Calu3 (cell line): ENCODE measurements around the gene CDH13. TPM values are rescaled to one million over a fixed set of nuclear protein-coding genes. Genes with fewer than 3 reads are reported as not detected.

Source experiments
- BruUV-seq: library from RNA; stranded (reverse); fragments of 400-500 nt; replicated peaks from 2 replicates; lab custom pipeline; 2021; lab: Mats Ljungman, UMichigan
- CTCF ChIA-PET: fragments of 300-600 bp; sonication (Branson Sonifier 250); formaldehyde crosslinking; loops from one replicate; lab custom pipeline; 2022; ENCODE audit warnings: antibody characterized with exemption; lab: Charles Lee
- DNase-seq: peaks from one replicate; pipeline ENCODE4 v3.0.0; 2022
- H3K27ac Mint-ChIP-seq: one replicate; pipeline ENCODE4 v1.8.0; 2022; ENCODE audit warnings: mixed read lengths; ENCODE audit not compliant: unreplicated experiment
- H3K27me3 Mint-ChIP-seq: one replicate; pipeline ENCODE4 v1.8.0; 2022; ENCODE audit warnings: mixed read lengths; ENCODE audit not compliant: unreplicated experiment
- H3K36me3 Mint-ChIP-seq: one replicate; pipeline ENCODE4 v1.8.0; 2022; ENCODE audit warnings: mild to moderate bottlenecking, moderate library complexity, mixed read lengths; ENCODE audit not compliant: insufficient read depth, unreplicated experiment
- H3K4me1 Mint-ChIP-seq: one replicate; pipeline ENCODE4 v1.8.0; 2022; ENCODE audit warnings: mild to moderate bottlenecking, low read depth, mixed read lengths; ENCODE audit not compliant: unreplicated experiment
- H3K4me3 Mint-ChIP-seq: one replicate; pipeline ENCODE4 v1.8.0; 2022; ENCODE audit warnings: mild to moderate bottlenecking, low read depth, moderate library complexity, mixed read lengths; ENCODE audit not compliant: unreplicated experiment
- H3K9me3 Mint-ChIP-seq: one replicate; pipeline ENCODE4 v1.8.0; 2022; ENCODE audit warnings: low read depth, mixed read lengths; ENCODE audit not compliant: unreplicated experiment
- intact Hi-C: fragments of 100-400 bp; cut with micrococcal nuclease; formaldehyde crosslinking; loops from one replicate; pipeline ENCODE4 v1.10.0; 2022; ENCODE audit not compliant: unreplicated experiment
- total RNA-seq: library from RNA; stranded (reverse); gene quantifications from 2 replicates; pipeline ENCODE4 v1.2.3, GENCODE V29; 2022
- TF ChIP-seq, protein P1 (sequence below): fragments of 200-600 bp; IDR thresholded peaks from one replicate; pipeline ENCODE4 v1.8.0; 2022; ENCODE audit warnings: antibody characterized with exemption; ENCODE audit not compliant: unreplicated experiment

CDH13 gene
- total RNA-seq, 1 experiment from 2014 or later = not detected

DNA sequence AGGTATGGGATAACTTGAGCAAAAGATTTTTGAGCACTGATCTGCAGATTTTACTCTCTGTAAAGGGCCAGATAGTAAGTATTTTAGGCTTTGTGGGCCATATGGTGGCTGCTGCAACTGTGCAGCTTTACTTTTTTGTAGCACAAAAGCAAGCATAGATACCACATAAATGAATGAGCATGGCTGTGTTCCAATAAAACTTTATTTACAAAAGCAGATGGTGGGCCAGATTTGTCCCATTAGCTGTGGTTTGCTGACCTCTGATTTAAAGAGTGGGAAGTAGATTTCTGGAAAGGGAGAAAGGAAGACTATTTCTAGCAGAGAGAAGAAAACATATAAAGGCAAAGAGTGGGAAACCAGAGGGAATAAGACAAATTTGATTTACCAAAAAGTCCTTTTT lies 882.5 kb downstream of the CDH13 start:
- intact Hi-C loops = no loop called here
- CTCF ChIA-PET = no interaction called here
- TF ChIP-seq, protein P1, sequence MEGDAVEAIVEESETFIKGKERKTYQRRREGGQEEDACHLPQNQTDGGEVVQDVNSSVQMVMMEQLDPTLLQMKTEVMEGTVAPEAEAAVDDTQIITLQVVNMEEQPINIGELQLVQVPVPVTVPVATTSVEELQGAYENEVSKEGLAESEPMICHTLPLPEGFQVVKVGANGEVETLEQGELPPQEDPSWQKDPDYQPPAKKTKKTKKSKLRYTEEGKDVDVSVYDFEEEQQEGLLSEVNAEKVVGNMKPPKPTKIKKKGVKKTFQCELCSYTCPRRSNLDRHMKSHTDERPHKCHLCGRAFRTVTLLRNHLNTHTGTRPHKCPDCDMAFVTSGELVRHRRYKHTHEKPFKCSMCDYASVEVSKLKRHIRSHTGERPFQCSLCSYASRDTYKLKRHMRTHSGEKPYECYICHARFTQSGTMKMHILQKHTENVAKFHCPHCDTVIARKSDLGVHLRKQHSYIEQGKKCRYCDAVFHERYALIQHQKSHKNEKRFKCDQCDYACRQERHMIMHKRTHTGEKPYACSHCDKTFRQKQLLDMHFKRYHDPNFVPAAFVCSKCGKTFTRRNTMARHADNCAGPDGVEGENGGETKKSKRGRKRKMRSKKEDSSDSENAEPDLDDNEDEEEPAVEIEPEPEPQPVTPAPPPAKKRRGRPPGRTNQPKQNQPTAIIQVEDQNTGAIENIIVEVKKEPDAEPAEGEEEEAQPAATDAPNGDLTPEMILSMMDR = no peak
- H3K4me3 Mint-ChIP-seq = no peak overlapping the region
- BruUV-seq = no TSS peak
- H3K27me3 Mint-ChIP-seq = no peaks in the 10 kb centered on the region
- H3K27ac Mint-ChIP-seq = no peak overlapping the region
- H3K9me3 Mint-ChIP-seq = peaks cover 5% of the 10 kb centered on the region
- DNase-seq = no peak
- no peaks in the 10 kb centered on the region for H3K36me3 Mint-ChIP-seq
- H3K4me1 Mint-ChIP-seq = no peaks in the 10 kb centered on the region

- BruUV-seq = no TSS peak
- H3K9me3 Mint-ChIP-seq = peaks cover 5% of the 10 kb centered on the region
- no peak overlapping the region for H3K4me3 Mint-ChIP-seq
- intact Hi-C loops = no loop called here
- CTCF ChIA-PET = no interaction called here
- no peak for DNase-seq
- TF ChIP-seq, protein P1 = no peak
- H3K4me1 Mint-ChIP-seq = no peaks in the 10 kb centered on the region
- no peaks in the 10 kb centered on the region for H3K27me3 Mint-ChIP-seq
- no peaks in the 10 kb centered on the region for H3K36me3 Mint-ChIP-seq
- no peak overlapping the region for H3K27ac Mint-ChIP-seq
These were observed 884.1 kb downstream of the CDH13 start for GRCh38 chr16:83510906-83511305.

- intact Hi-C loops = no loop called here
These were observed 886.4 kb downstream of the CDH13 start for GRCh38 chr16:83513008-83513755.

GRCh38 chr16:83515395-83515794 lies 888.6 kb downstream of the CDH13 start:
- H3K36me3 Mint-ChIP-seq = no peaks in the 10 kb centered on the region
- no peaks in the 10 kb centered on the region for H3K4me1 Mint-ChIP-seq
- intact Hi-C loops = no loop called here
- H3K9me3 Mint-ChIP-seq = peaks cover 12% of the 10 kb centered on the region
- H3K27ac Mint-ChIP-seq = no peak overlapping the region
- no peak for DNase-seq
- no TSS peak for BruUV-seq
- H3K27me3 Mint-ChIP-seq = no peaks in the 10 kb centered on the region
- H3K4me3 Mint-ChIP-seq = no peak overlapping the region
- CTCF ChIA-PET = no interaction called here
- TF ChIP-seq, protein P1 = no peak

More at GRCh38 chr16:83513008-83513755, 886.4 kb downstream of the CDH13 start:
- CTCF ChIA-PET = no interaction called here
- H3K4me3 Mint-ChIP-seq = no peak overlapping the region
- no peak for DNase-seq
- H3K27me3 Mint-ChIP-seq = no peaks in the 10 kb centered on the region
- no peaks in the 10 kb centered on the region for H3K36me3 Mint-ChIP-seq
- TF ChIP-seq, protein P1 = no peak
- no peaks in the 10 kb centered on the region for H3K4me1 Mint-ChIP-seq
- no peak overlapping the region for H3K27ac Mint-ChIP-seq
- BruUV-seq = no TSS peak
- H3K9me3 Mint-ChIP-seq = peaks cover 12% of the 10 kb centered on the region
